Glomerular visceral epithelial cell (primary cell): ENCODE data around the gene AR.
"Not testable (repeated sequence)": the region's sequence is repeated elsewhere in the genome, so short reads cannot be mapped to it uniquely, and the experiment has no call there.

Experiments
- DNase-seq: peaks from one replicate; pipeline ENCODE4 v3.0.0-alpha.2; 2016; ENCODE audit errors: extremely low spot score

Gene AR

GRCh38 chrX:67624325-67624724 is 80.5 kb downstream of the AR start:
- DNase-seq, result no peak

GRCh38 chrX:67635424-67635823 is 91.6 kb downstream of the AR start:
- DNase-seq, result no peak

DNA sequence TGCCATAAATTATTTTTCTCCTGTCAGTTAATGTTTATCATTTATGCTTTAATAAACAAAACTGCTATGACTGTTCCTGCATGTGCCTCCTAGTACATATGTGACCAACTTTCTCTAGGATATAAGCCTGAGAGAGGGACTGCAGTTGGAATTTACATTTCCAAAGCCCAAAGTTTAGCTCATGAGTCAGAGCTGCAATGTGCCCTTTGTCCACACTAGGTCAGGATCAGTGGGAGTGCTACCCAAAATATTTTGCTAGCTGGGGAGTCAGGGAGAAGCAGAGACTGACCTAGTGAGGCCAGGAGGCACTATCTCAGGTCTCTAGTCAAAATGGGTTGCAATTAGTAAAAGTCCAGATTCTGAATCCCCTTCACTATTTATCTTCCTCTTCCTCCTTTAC is 92.7 kb downstream of the AR start:
- no peak for DNase-seq

GRCh38 chrX:67637293-67637692 is 93.5 kb downstream of the AR start:
- not testable (repeated sequence) for DNase-seq

DNA sequence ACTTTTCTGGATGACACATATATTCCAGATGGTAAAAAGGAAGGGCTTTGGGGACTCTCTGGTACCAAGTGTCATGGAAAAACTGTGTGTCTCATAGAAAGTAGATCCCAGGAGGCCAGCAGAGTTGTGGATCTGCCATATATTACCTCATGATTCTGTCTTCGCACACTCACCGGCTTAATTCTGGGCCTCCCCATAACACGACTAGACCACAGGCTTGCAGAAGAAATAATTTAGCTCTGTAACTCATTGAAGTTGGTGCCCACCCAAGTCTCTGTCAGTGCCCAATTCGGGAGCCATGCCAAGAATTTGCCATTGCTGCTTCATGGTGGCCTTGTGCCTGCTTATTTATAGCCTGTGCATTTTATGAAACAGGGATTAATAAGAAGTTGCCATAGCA is 104.5 kb downstream of the AR start:
- DNase-seq, result no peak

- DNase-seq, result no peak
Measured at GRCh38 chrX:67651437-67652142, 107.8 kb downstream of the AR start.

- DNase-seq, result no peak
Measured at GRCh38 chrX:67652543-67652942, 108.7 kb downstream of the AR start.

- DNase-seq, result no peak
Measured at GRCh38 chrX:67654301-67654700, 110.5 kb downstream of the AR start.

DNA sequence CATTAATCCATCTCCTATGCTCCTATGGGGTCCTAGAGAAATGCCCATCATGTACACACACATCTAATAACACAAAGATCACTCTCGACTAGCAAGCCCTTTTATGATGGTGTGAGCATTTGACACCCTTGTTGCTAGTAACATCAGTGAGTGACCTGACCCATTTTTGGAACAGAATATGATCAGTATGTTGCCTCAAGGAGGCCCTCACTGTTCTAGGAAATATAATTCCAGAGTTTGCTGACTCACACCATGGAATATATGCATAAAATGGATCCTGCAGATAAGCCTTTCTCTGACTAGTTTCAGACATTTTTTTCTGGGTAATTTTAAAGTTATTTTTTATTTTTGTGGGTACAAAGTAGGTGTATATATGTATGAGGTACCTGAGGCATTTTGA is 121.8 kb downstream of the AR start:
- DNase-seq, result no peak

- not testable (repeated sequence) for DNase-seq
Measured at GRCh38 chrX:67670717-67671116, 126.9 kb downstream of the AR start.

GRCh38 chrX:67673741-67674274 is 130.0 kb downstream of the AR start:
- DNase-seq, result no peak

GRCh38 chrX:67674741-67675140 is 130.9 kb downstream of the AR start:
- DNase-seq, result no peak

DNA sequence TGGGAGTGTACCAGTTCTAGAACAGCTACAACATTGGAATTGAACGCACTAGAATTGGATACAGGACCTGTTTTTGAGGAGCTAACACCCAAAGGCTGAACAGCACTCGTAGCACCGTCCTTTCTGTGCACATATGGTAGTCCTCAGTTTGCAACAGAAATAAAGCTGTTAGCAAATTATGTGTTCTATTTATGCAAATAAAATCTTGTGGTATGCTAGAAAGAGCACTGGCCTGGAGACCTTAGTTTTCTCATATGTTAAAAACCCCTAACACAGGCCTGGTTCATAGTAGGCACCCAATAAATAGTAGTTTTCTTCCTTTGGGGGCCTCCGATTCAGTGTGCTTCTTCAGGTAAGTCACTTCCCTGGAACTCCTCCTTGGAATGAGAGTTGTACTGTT is 140.3 kb downstream of the AR start:
- DNase-seq, result no peak

GRCh38 chrX:67692246-67692645 is 148.4 kb downstream of the AR start:
- no peak for DNase-seq

- no peak for DNase-seq
Measured at GRCh38 chrX:67693928-67694327, 150.1 kb downstream of the AR start.

- no peak for DNase-seq
Measured at GRCh38 chrX:67697452-67697851, 153.6 kb downstream of the AR start.

GRCh38 chrX:67700602-67701001 is 156.8 kb downstream of the AR start:
- DNase-seq, result no peak

- no peak for DNase-seq
Measured at GRCh38 chrX:67714004-67714403, 170.2 kb downstream of the AR start.

DNA sequence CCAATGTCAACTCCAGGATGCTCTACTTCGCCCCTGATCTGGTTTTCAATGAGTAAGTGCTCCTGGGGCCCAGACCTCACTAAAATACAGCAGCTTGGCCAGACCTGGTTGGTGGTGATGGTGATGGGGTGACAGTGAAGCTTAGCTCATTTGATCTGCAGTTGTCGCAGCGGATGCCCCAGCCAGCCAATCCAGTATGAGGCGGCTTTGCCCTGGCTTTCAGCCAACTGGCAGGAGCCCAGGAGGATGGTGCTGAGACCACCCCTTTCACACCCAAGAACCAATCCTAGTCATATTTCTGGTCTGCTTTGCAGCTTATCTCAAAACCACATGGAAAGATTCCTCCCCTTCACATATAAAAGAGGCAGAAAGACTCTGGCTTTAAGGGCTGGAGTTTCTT is 173.8 kb downstream of the AR start:
- DNase-seq, result no peak

- DNase-seq, result no peak
Measured at GRCh38 chrX:67718926-67719325, 175.1 kb downstream of the AR start.

- no peak for DNase-seq
Measured at GRCh38 chrX:67720344-67720743, 176.5 kb downstream of the AR start.

- no peak for DNase-seq
Measured at GRCh38 chrX:67721321-67721720, 177.5 kb downstream of the AR start.

GRCh38 chrX:67723580-67724351 is 179.9 kb downstream of the AR start:
- DNase-seq, result no peak
